Mesenteric fat pad (tissue), 1 donor: Measurements from ENCODE around the gene MYF5. TPM values are rescaled to one million over a fixed set of nuclear protein-coding genes. Genes with fewer than 3 reads are reported as not detected.

Experiments used
- DNase-seq: peaks from one replicate; pipeline ENCODE4 v3.0.0-alpha.2; 2020; ENCODE audit warnings: low spot score
- total RNA-seq: library from RNA; stranded (reverse); fragmentation: NEBNext Ultra II Directional; extraction: Animal tissue kit (Norgen Biotek cat#: 25700); gene quantifications from one replicate; pipeline ENCODE4 v1.2.1, GENCODE V29; 2021
- donor health status: DM: yes; HTN: yes; CAD: no.

The MYF5 gene
- total RNA-seq, 1 donor from 2014 or later: not detected

GRCh38 chr12:80761838-80762237 lies 45.1 kb downstream of the MYF5 start:
- DNase-seq: no peak

GRCh38 chr12:80763874-80764273 lies 47.2 kb downstream of the MYF5 start:
- no peak for DNase-seq

GRCh38 chr12:80766210-80766609 lies 49.5 kb downstream of the MYF5 start:
- no peak for DNase-seq

GRCh38 chr12:80766897-80767296 lies 50.2 kb downstream of the MYF5 start:
- no peak for DNase-seq

Other genes starting within 250 kb of the MYF5 start
- not detected for gene MYF6, start 9.3 kb upstream of the MYF5 start, total RNA-seq
- 5.8 TPM for gene LIN7A, start 221.0 kb downstream of the MYF5 start, total RNA-seq